GM19023 (cell line): Measurements from ENCODE around the gene MRS2.

ENCODE experiments used
- ATAC-seq: cut with Tn5 transposase; IDR thresholded peaks from one replicate; pipeline ENCODE4 v1.9.1; 2021; ENCODE audit warnings: mild to moderate bottlenecking, moderate library complexity; ENCODE audit not compliant: unreplicated experiment

MRS2 gene

DNA sequence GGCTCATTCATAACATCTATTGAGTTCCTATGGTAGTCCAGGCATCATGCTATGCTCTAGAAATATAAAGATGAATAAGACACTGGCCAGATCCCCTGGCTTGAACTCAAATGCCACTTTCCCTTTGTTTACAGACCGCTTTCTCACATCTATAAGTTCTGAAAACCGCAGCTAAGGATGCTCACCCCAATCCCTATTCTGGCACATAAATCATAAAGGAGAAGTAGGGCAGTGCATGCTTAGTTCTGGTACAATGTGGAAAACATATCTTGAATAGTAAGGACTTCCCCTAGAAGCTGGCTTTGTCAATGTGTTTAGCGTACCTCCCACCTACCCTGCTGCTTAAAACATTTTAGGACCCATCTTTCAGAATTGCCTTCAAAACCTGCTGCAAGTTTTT is 26.4 kb downstream of the MRS2 start:
- no peak for ATAC-seq

DNA sequence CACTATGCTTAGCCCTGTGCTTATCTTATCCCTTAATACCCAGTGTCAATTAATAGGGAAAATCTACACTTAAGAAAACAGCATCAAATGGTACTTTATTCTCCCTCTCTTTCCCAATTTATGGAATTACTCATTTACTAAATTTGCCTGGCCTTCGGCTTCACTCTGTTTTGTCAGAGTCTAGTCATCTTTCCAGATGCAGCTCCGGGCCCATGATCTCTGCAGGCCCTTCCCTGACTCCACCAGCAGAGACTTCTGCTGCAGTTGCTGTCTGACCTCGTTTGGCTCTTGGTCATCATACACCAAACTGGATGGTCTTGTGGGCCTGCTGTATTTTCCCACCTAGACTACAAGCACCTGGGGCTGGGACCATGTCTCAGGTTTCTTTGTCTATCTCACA is 27.4 kb downstream of the MRS2 start:
- ATAC-seq = no peak

DNA sequence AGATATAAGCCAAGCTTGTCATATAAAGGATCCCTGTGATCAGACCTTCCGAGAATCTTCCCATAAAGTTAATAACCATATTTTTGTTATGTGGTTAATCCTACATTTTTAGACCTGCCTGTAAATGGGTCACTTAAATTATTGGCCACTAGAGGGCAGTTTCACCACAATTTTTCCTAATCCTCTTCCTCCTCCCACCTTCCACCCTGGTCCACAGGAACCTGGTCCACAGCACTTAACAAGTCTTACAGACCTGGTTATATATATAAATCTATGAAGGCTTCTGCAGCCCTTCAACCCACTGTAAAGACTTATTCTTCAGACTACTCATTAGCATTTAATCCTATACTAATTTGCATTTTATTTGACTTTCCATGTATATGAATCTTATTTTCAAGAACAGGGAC is 28.3 kb downstream of the MRS2 start:
- ATAC-seq = no peak

DNA sequence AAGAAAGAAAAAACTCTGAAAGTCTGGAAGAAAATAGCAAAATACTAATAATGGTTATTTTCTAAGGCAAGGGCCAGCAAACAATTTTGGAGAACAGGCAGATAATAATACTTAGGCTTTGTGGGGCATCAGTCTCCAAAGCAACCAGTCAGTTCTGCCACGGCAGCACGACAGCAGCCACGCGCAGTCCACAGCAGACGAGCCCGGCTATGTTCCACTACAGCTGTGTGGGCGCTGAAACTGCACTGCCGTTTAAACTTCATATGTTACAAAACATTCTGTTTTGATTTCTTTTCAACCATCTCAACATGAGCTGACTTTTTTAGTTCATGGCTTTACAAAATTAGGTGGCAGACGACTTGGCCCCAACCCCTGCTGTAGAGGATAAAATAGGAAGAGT is 29.9 kb downstream of the MRS2 start:
- no peak for ATAC-seq

GRCh38 chr6:24436979-24437378 is 34.2 kb downstream of the MRS2 start:
- ATAC-seq = no peak

DNA sequence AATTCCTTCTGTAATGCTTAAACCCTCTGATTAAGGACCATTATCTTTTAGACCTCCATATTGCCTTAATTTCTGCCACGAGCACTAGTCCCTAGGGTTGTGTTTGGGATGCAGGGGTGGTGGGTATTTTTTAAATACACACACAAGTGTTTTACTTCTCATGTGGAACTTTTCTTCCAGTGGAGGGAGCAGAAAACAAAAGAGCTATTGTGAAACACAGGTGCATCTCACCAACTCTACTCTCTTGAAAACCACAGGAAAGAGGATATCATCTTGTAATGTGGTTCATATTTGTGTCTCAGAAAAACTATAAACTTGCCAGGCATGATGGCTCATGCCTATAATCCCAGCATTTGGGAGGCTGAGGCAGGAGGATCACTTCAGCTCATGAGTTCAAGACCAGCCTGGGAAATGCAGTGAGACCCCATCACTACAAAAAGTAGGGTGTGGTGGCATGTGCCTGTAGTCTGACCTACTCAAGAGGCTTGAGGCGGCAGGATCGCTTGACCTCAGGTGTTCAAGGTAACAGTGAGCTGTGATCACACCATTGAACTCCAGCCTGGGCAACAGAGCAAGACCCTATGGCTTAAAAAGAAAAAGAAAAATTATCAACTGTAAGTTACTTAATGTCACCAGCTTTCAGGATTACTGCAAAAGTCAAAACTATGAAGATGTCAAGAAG is 37.3 kb downstream of the MRS2 start:
- ATAC-seq = no peak

GRCh38 chr6:24440897-24441598 is 38.3 kb downstream of the MRS2 start:
- ATAC-seq = no peak

- ATAC-seq = no peak
Measured at GRCh38 chr6:24441599-24441904, 38.8 kb downstream of the MRS2 start.

- no peak for ATAC-seq
Measured at GRCh38 chr6:24444588-24444987, 41.9 kb downstream of the MRS2 start.

DNA sequence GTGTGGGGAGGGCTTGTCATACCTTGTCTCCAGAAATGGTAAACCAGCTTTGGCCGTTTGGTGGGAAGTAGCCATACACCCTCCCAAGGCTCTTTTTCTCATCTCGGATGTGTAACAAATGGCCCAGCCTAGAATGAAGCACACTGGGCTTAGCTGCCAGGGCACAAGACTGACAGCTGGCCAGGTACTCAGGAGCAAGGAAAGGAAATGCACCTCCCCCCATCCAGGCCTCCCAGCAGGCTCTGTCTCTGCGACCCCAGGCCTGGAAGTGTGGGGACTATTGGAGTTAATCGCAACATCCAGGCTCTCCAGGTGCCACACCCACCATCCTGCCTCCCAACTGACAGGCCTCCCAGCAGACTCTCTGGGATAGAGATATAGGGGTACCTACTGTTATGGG is 43.0 kb downstream of the MRS2 start:
- no peak for ATAC-seq

- ATAC-seq = no peak
Measured at GRCh38 chr6:24446670-24447069, 43.9 kb downstream of the MRS2 start.

DNA sequence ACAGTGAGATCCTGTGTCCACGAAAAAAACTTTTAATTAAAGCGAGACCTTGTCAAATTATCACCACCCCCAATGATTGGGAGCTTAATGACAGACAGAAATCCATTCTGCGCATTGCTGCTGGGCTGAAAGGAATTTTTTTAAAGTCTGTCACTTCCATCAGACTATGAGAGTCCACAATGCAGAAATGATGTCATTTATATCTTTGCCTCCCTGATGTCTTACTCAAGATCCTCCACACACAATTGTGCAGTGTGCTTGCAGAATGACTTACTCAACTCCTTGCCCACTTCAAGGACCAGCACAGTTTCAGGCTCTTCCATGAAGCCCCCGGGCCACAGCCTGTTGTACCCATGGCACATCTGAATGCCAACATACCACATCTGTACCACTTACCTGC is 45.7 kb downstream of the MRS2 start:
- no peak for ATAC-seq

DNA sequence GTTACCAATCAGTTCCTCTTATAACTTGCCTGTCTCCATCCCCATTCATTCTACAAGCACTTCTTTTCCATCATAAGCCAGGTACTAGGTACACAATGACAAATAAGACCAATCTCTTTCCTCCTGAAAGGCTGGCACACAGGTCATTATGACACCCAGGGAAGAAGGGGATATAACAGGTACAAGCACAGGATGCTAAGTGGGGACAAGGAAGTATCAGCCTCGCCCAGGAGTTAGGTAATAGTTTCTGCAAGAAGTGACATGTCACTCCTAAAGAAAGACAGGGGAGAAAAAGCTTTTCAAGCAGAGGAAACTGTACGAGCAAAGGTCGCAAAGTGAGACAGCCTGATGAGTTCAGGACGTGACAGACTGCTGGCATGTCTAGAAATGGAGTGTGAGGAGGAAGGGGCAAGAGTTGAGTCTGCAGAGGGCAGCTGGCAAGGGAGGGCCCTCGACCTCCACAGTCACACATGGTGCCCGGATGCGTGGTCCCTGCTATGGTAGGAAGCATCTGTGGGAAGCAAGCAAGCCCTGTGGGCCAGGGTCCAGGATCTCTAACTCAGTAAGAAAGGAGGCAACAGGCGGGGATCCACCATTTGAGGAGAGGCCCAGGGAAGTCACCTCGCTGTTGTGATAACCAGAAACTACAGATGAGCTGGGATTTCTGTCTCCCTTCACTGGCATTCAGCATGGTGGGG is 46.2 kb downstream of the MRS2 start:
- ATAC-seq = no peak

DNA sequence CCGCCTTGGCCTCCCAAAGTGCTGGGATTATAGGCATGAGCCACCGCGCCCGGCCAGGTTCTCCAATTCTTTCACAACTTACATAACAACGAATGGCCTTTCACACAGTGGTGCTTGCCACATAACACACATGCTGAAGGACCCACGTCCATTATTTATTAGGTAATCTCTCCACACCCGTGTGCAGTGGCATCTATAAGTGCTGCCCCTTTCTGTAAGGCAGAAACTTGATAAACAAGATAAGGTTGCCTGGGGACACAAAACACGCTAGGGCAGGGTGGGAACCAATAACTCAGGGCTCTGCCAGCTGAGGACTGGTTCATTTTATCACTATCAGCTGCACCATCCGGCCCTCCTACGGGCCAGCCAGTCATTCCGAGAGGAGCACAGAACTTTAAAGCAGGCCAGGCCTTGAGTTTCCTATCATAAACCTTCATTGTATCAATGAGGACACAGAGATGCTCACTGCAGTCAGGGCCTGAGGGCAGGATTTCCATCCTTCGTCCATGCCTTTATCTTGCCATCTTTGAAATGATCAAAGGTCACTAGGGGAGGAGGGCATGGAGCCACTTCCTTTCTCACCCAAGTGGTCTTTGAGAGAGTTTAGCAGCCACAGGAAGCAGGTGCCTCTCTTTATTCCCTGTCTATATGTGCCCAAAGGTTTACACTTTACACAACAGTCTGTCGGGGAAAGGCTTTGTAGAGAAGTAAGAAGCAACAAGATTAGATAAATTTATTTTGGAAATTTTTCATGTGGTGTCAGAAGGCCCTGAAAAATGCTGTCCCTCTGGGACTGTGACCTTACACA is 49.0 kb downstream of the MRS2 start:
- no peak for ATAC-seq

DNA sequence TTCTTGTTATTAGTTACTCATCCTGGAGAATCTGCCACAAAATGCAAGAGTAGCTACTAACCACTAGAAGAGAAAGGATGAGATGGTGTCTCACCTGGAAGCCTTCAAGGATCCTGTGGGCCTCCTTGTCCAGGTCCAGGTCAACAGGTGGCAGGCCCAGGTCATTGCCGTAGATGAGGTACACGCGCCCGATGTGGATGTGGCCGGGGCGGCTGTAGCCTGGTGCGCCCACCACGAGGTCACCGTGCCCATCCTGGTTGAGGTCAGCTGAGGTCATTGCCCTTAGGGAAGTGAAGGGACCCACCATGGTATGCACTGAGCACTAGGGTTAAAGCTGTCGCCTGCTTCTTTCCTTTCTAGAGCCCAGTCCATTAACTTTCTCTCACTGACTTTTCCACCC is 51.2 kb downstream of the MRS2 start:
- ATAC-seq = no peak

GRCh38 chr6:24454452-24454851 is 51.7 kb downstream of the MRS2 start:
- ATAC-seq = no peak

DNA sequence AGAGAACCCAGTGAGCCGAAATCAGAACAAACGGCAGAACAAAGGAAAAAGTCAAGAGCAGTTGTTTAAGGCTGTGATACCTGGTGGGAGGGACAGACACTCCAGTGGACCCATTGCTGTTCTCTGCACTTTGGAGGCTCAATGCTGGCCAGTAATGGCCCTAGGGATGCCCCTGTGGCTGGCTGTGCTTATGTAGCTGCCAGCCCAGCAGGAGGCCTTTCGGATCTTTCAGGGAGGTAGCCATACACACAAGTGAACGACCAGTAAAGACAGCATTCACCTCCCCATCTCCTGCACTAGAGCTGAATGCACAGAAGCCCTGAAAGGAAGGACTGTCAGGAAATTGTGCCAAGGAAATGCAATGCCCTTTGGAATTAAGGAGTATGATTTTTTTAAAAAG is 52.3 kb downstream of the MRS2 start:
- ATAC-seq = no peak

DNA sequence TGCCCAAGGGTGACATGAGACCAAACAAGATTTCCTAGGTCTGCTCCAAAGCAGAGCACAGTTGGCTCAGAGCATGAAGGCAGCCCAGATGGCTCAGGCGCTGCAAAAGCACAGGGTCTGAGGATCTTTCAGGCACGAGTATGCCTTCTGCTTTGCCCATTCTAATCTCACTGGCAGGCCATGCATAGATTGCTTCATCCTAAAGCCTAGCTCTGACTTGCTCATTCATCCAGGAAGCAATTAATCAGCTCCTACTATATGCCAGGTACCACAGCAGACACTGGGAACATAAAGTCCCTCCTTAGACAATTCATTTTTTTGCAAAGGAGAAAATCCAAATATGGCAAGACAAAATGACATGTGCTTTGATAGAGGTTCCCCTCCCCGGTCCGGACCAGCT is 55.4 kb downstream of the MRS2 start:
- no peak for ATAC-seq

DNA sequence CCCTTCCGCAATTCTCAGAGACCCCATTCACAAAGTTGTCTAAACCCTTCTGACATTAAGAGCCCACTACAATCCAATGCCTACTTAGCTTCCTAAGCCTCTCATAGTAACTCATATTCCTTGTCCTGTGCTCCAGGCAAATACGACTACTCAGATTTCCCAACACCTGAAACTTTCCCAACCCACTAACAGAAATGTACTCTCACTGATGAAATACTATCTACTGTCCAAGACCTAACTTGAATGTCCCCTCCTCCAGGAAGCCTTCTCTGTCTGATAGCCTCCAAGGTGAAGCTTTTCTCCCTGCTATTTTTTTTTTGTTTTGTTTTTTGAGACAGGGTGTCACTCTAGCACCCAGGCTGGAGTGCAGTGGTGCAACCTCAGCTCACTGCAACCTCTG is 56.2 kb downstream of the MRS2 start:
- ATAC-seq = no peak

GRCh38 chr6:24460966-24461365 is 58.2 kb downstream of the MRS2 start:
- ATAC-seq = no peak

DNA sequence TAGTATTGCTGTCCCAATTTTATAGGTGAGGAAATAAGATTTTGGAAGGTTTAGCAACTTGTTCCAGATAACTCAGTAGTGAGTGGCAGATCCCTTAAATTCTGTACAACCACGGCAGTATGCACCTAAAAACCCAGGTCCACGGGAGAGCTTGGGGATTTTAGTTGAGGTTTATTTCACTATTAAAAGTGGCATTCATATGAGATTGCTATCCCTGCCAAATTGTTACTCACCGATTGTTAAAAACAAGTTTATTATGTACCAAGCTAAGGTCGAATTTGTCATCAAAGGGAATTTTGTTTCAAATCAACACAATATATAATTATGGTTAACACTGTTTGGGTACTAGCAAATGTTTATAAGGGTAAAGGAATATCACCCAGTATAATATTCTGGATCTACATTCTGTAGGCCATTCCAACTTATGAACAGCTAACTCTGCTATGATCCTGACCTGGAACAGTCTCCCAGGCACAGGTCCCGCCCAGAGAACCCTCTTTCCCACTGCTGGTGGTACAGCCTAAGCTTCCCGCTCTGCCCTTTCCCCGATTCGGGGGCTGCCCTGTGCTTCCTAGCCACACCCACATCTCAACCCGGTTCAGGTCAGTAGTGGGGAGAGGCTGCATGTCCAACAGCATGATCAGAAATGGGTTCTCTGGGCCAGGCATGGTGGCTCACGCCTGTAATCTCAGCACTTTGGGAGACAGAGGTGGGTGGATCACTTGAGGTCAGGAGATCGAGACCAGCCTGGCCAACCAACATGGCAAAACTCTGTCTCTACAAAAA is 61.7 kb downstream of the MRS2 start:
- ATAC-seq = no peak
